GM23338 (cell line): ENCODE results near the gene NCKAP1. TPM values are rescaled to one million over a fixed set of nuclear protein-coding genes. Genes with fewer than 3 reads are reported as not detected.

Source experiments
- ATAC-seq: fragments of 200-7000 bp; cut with Tn5 transposase; 3 replicates; pipeline ENCODE4 v1.9.1; 2020
- DNase-seq: peaks from one replicate; pipeline ENCODE4 v3.0.0-alpha.2; 2015; ENCODE audit warnings: low spot score
- H2AFZ ChIP-seq: fragments of 200-600 bp; sonication (generic); 2 replicates; pipeline ENCODE4 v1.8.0; 2016; ENCODE audit warnings: antibody characterized with exemption, mild to moderate bottlenecking, moderate library complexity
- H3F3A ChIP-seq: fragments of 200-600 bp; sonication (generic); replicated peaks from 2 replicates; pipeline ENCODE4 v1.8.0; 2017; ENCODE audit warnings: antibody characterized with exemption, mixed run types, low read depth
- H3K27ac ChIP-seq: fragments of 200-600 bp; sonication (generic); 2 replicates; pipeline ENCODE4 v1.6.1; 2016; ENCODE audit warnings: low read depth
- H3K27me3 ChIP-seq: fragments of 200-600 bp; sonication (generic); 2 replicates; pipeline ENCODE4 v1.8.0; 2016; ENCODE audit warnings: mild to moderate bottlenecking, mixed run types, moderate library complexity; ENCODE audit not compliant: insufficient read depth
- H3K36me3 ChIP-seq: fragments of 200-600 bp; sonication (generic); 2 replicates; pipeline ENCODE4 v1.8.0; 2016; ENCODE audit warnings: mild to moderate bottlenecking; ENCODE audit not compliant: insufficient read depth
- H3K4me1 ChIP-seq: fragments of 200-600 bp; sonication (generic); 2 replicates; pipeline ENCODE4 v1.8.0; 2016; ENCODE audit warnings: mild to moderate bottlenecking, moderate library complexity; ENCODE audit not compliant: insufficient read depth
- H3K4me2 ChIP-seq: fragments of 200-600 bp; sonication (generic); 2 replicates; pipeline ENCODE4 v1.7.1; 2017; ENCODE audit warnings: mixed run types
- H3K4me3 ChIP-seq: fragments of 200-600 bp; sonication (generic); 2 replicates; pipeline ENCODE4 v1.6.1; 2016; ENCODE audit warnings: mixed run types
- H3K79me2 ChIP-seq: fragments of 200-600 bp; sonication (generic); replicated peaks from 2 replicates; pipeline ENCODE4 v1.8.0; 2017; ENCODE audit warnings: mild to moderate bottlenecking; ENCODE audit not compliant: insufficient read depth
- H3K9me2 ChIP-seq: fragments of 200-600 bp; sonication (generic); 2 replicates; pipeline ENCODE4 v1.8.0; 2017; ENCODE audit not compliant: insufficient read depth
- H4K20me1 ChIP-seq: fragments of 200-600 bp; sonication (generic); replicated peaks from 2 replicates; pipeline ENCODE4 v1.8.0; 2017; ENCODE audit warnings: mild to moderate bottlenecking; ENCODE audit not compliant: insufficient read depth
- H3K27ac Mint-ChIP-seq: 2 replicates; pipeline ENCODE4 v1.8.0; 2020; ENCODE audit warnings: inconsistent platforms, mild to moderate bottlenecking, moderate library complexity, mixed read lengths
- H3K27me3 Mint-ChIP-seq: 3 replicates; pipeline ENCODE4 v1.8.0; 2022; ENCODE audit warnings: low read depth, mild to moderate bottlenecking, moderate library complexity, mixed read lengths, inconsistent platforms; ENCODE audit not compliant: insufficient read depth, poor library complexity
- H3K36me3 Mint-ChIP-seq: 3 replicates; pipeline ENCODE4 v1.8.0; 2021; ENCODE audit warnings: low read depth, mild to moderate bottlenecking, inconsistent platforms, moderate library complexity, mixed read lengths
- H3K4me1 Mint-ChIP-seq: 3 replicates; pipeline ENCODE4 v1.8.0; 2020; ENCODE audit warnings: mild to moderate bottlenecking, inconsistent platforms, mixed read lengths
- H3K4me3 Mint-ChIP-seq: 3 replicates; pipeline ENCODE4 v1.8.0; 2021; ENCODE audit warnings: moderate library complexity, mild to moderate bottlenecking, inconsistent platforms, mixed read lengths
- H3K9me3 Mint-ChIP-seq: 3 replicates; pipeline ENCODE4 v1.8.0; 2020; ENCODE audit warnings: moderate library complexity, mild to moderate bottlenecking, inconsistent platforms, mixed read lengths
- CREB1 ChIP-seq: fragments of 250-450 bp; sonication (Bioruptor Pico); IDR thresholded peaks from 2 replicates; pipeline ENCODE4 v1.5.0; 2020; ENCODE audit warnings: low read depth, mild to moderate bottlenecking, moderate library complexity
- EZH2 ChIP-seq: fragments of 200-600 bp; sonication (generic); IDR thresholded peaks from one replicate; pipeline ENCODE4 v1.8.0; 2017; ENCODE audit warnings: antibody characterized with exemption, mild to moderate bottlenecking, low read depth; ENCODE audit not compliant: unreplicated experiment
- EZH2phosphoT487 ChIP-seq: fragments of 200-600 bp; sonication (generic); IDR thresholded peaks from one replicate; pipeline ENCODE4 v1.8.1; 2018; ENCODE audit warnings: antibody characterized with exemption; ENCODE audit not compliant: unreplicated experiment
- JUNB ChIP-seq: IDR thresholded peaks from one replicate; pipeline ENCODE4 v1.6.1; 2016; ENCODE audit warnings: antibody characterized with exemption; ENCODE audit not compliant: unreplicated experiment
- NANOG ChIP-seq: IDR thresholded peaks from 2 replicates; pipeline ENCODE4 v1.6.1; 2016; ENCODE audit warnings: antibody characterized with exemption, borderline replicate concordance
- POLR2AphosphoS5 ChIP-seq: IDR thresholded peaks from 2 replicates; pipeline ENCODE4 v1.6.1; 2016; ENCODE audit warnings: antibody characterized with exemption, low read depth
- REST ChIP-seq: IDR thresholded peaks from one replicate; pipeline ENCODE4 v1.6.1; 2018; ENCODE audit warnings: antibody characterized with exemption; ENCODE audit not compliant: unreplicated experiment
- STAT1 ChIP-seq: IDR thresholded peaks from one replicate; pipeline ENCODE4 v1.6.1; 2016; ENCODE audit warnings: antibody characterized with exemption; ENCODE audit not compliant: unreplicated experiment
- ZNF114 ChIP-seq: fragments of 250-450 bp; sonication (Bioruptor Pico); IDR thresholded peaks from 2 replicates; pipeline ENCODE4 v1.5.0; 2020; ENCODE audit warnings: mild to moderate bottlenecking, moderate library complexity
- ZNF331 ChIP-seq: fragments of 250-450 bp; sonication (Bioruptor Pico); IDR thresholded peaks from 2 replicates; pipeline ENCODE4 v1.5.0; 2020; ENCODE audit warnings: low read depth, mild to moderate bottlenecking, moderate library complexity
- ZNF462 ChIP-seq: fragments of 250-450 bp; sonication (Bioruptor Pico); IDR thresholded peaks from 2 replicates; pipeline ENCODE4 v1.5.0; 2020; ENCODE audit warnings: mild to moderate bottlenecking, moderate library complexity
- polyA plus RNA-seq: library from polyadenylated mRNA; unstranded; fragments of >200 nt; fragmentation: Nextera tagmentation; extraction: Ambion mirVana; gene quantifications from 2 replicates; pipeline ENCODE4 v1.2.1, GENCODE V29; 2016
- total RNA-seq: library from RNA; depleted of rRNA; stranded (reverse); fragments of >200 nt; shearing (Covaris generic); gene quantifications from 2 replicates; pipeline ENCODE4 v1.2.3, GENCODE V29; 2014
- TF ChIP-seq, protein P1 (sequence below), 2 experiments: fragments of 200-600 bp in 1 of 2; sonication (generic) in 1 of 2; conservative IDR thresholded peaks; 2 replicates each; pipeline versions ENCODE4 v1.5.1 to v1.6.1; 2016 to 2017; ENCODE audit warnings: antibody characterized with exemption in 2 of 2, low read depth in 2 of 2, mild to moderate bottlenecking in 2 of 2, moderate library complexity in 1 of 2
- TF ChIP-seq, protein P2 (sequence below): IDR thresholded peaks from 2 replicates; pipeline ENCODE4 v1.6.1; 2016; ENCODE audit warnings: antibody characterized with exemption

Gene NCKAP1
- total and polyA plus RNA-seq, 2 experiments from 2014 or later, result 53.8 to 157 TPM

- H3K4me3 Mint-ChIP-seq, result peak overlapping the region; percentile 88
- no peak overlapping the region for H3K27ac Mint-ChIP-seq
- TF ChIP-seq POLR2AphosphoS5, result no peak
- no peak for TF ChIP-seq JUNB
- TF ChIP-seq ZNF331 (CRISPR knock-in tag), result no peak
- TF ChIP-seq, protein P1, sequence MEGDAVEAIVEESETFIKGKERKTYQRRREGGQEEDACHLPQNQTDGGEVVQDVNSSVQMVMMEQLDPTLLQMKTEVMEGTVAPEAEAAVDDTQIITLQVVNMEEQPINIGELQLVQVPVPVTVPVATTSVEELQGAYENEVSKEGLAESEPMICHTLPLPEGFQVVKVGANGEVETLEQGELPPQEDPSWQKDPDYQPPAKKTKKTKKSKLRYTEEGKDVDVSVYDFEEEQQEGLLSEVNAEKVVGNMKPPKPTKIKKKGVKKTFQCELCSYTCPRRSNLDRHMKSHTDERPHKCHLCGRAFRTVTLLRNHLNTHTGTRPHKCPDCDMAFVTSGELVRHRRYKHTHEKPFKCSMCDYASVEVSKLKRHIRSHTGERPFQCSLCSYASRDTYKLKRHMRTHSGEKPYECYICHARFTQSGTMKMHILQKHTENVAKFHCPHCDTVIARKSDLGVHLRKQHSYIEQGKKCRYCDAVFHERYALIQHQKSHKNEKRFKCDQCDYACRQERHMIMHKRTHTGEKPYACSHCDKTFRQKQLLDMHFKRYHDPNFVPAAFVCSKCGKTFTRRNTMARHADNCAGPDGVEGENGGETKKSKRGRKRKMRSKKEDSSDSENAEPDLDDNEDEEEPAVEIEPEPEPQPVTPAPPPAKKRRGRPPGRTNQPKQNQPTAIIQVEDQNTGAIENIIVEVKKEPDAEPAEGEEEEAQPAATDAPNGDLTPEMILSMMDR (conservative IDR thresholded peaks at IDR 0.05; ENCODE audit: low read depth in 2 of 2), result no peak
- TF ChIP-seq ZNF114 (CRISPR knock-in tag), result no peak
- TF ChIP-seq CREB1 (CRISPR knock-in tag), result no peak
- no peak for TF ChIP-seq REST
- TF ChIP-seq STAT1, result no peak
- no peak for TF ChIP-seq ZNF462
- TF ChIP-seq, protein P2, sequence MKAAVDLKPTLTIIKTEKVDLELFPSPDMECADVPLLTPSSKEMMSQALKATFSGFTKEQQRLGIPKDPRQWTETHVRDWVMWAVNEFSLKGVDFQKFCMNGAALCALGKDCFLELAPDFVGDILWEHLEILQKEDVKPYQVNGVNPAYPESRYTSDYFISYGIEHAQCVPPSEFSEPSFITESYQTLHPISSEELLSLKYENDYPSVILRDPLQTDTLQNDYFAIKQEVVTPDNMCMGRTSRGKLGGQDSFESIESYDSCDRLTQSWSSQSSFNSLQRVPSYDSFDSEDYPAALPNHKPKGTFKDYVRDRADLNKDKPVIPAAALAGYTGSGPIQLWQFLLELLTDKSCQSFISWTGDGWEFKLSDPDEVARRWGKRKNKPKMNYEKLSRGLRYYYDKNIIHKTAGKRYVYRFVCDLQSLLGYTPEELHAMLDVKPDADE, result no peak
- no peak for TF ChIP-seq EZH2phosphoT487
- TF ChIP-seq NANOG, result no peak
- no peak for TF ChIP-seq EZH2
- Histone ChIP-seq H2AFZ (peak overlapping the region; percentile 99), H3K4me3 (peak overlapping the region; percentile 94), H3K27ac (no peak overlapping the region), H3K36me3 (no peaks in the 10 kb centered on the region), H3K9me2 (no peaks in the 10 kb centered on the region), H3F3A (0 out of 2 replicates have a peak, but pooled peaks cover 4% of the 10 kb centered on the region), H3K4me2 (peak overlapping the region; percentile 100), H3K4me1 (peaks cover 14% of the 10 kb centered on the region), H3K27me3 (peaks cover 41% of the 10 kb centered on the region), H4K20me1 (no peaks in the 10 kb centered on the region), H3K79me2 (no peaks in the 10 kb centered on the region)
- no peaks in the 10 kb centered on the region; the same call in 2 of the 3 replicates for H3K36me3 Mint-ChIP-seq
- peaks cover 16% of the 10 kb centered on the region for H3K4me1 Mint-ChIP-seq
- H3K27me3 Mint-ChIP-seq, result peaks cover 29% of the 10 kb centered on the region
- ATAC-seq (peak; percentile 8), DNase-seq (peak; percentile 23)
- H3K9me3 Mint-ChIP-seq, result no peaks in the 10 kb centered on the region; the same call in 2 of the 3 replicates
Observed at GRCh38 chr2:182868054-182868796, 170.0 kb downstream of the NCKAP1 start.
